Stomach (tissue), 9 donors: ENCODE measurements around the gene PODXL2. TPM values are rescaled to one million over a fixed set of nuclear protein-coding genes. Genes with fewer than 3 reads are reported as not detected.
A peak's percentile ranks its signal among the peaks of the same experiment; 100 is the strongest.

Experiments used
- DNase-seq, 2 donors: peaks; one replicate each; pipeline versions ENCODE4 v3.0.0 to v3.0.0-alpha.2; 2013 to 2019
- H3K27ac ChIP-seq, 5 donors: fragments of 200-600 bp in 4 of 5; sonication (generic) in 4 of 5; one replicate each; pipeline ENCODE4 v1.5.1; 2013 to 2019; ENCODE audit warnings: mild to moderate bottlenecking in 1 of 5, moderate library complexity in 1 of 5
- H3K27me3 ChIP-seq, 3 donors: fragments of 200-600 bp; sonication (generic); one replicate each; pipeline ENCODE4 v1.5.1; 2017 to 2019; ENCODE audit warnings: mixed run types in 1 of 3
- H3K36me3 ChIP-seq, 4 donors: fragments of 200-600 bp; sonication (generic); 1 replicate in 3 of 4; 2 replicates in 1 of 4; pipeline ENCODE4 v1.5.1; 2016 to 2019
- H3K4me1 ChIP-seq, 4 donors: fragments of 200-600 bp; sonication (generic); one replicate each; pipeline ENCODE4 v1.5.1; 2016 to 2019
- H3K4me3 ChIP-seq, 4 donors: fragments of 200-600 bp; sonication (generic) in 3 of 4; one replicate each; pipeline ENCODE4 v1.5.1; 2016 to 2019; ENCODE audit warnings: mild to moderate bottlenecking in 1 of 4
- H3K9me3 ChIP-seq, 4 donors: fragments of 200-600 bp; sonication (generic); one replicate each; pipeline ENCODE4 v1.5.1; 2016 to 2019
- EP300 ChIP-seq: sonication (generic); formaldehyde crosslinking; IDR thresholded peaks from one replicate; pipeline ENCODE4 v1.6.1; 2017; ENCODE audit warnings: antibody characterized with exemption
- POLR2A ChIP-seq, 4 donors: fragments of 450-650 bp; IDR thresholded peaks; one replicate each; pipeline ENCODE4 v1.6.1; 2016; ENCODE audit warnings: antibody characterized with exemption in 4 of 4, control low read depth in 2 of 4, mild to moderate bottlenecking in 1 of 4, moderate library complexity in 1 of 4
- POLR2AphosphoS5 ChIP-seq, 3 donors: sonication (generic); formaldehyde crosslinking; IDR thresholded peaks; one replicate each; pipeline ENCODE4 v1.6.1; 2016; ENCODE audit warnings: antibody characterized with exemption in 3 of 3
- WGBS, 5 donors: extraction: QIAGEN DNeasy Blood & Tissue Kit in 3 of 5; methylation state at CpG; one replicate each; pipeline versions ENCODE4 v1.1.5 to v1.1.7; 2013 to 2018; 5-methylcytosine and 5-hydroxymethylcytosine counted together
- intact Hi-C: fragments of 100-400 bp; cut with DNase I; formaldehyde crosslinking; loops from one replicate; pipeline ENCODE4 v1.15.1; 2023; ENCODE audit warnings: low total_unique reads
- polyA plus RNA-seq, 3 donors: library from polyadenylated mRNA; stranded (reverse); fragments of 200-250 nt; gene quantifications; one replicate each; pipeline ENCODE4 v1.2.3, GENCODE V29; 2013
- total RNA-seq, 5 donors: library from RNA; depleted of rRNA; stranded (reverse); fragments of >200 nt; gene quantifications; one replicate each; pipeline versions ENCODE4 v1.1.0 to v1.2.3, GENCODE V29; 2014 to 2016
- TF ChIP-seq, protein P1 (sequence below), 7 experiments: fragments of 450-650 bp in 4 of 7; fragments of 200-600 bp in 3 of 7; sonication (generic) in 3 of 7; IDR thresholded peaks; one replicate each; pipeline ENCODE4 v1.5.1; 2016 to 2019; ENCODE audit warnings: antibody characterized with exemption in 7 of 7, control low read depth in 2 of 7, mild to moderate bottlenecking in 1 of 7
- donor health status: healthy with polysubstance abuse.
- donor health status: Bipolar disorder and iron deficiency.
- donor health status: healthy.

PODXL2 gene
- total and polyA plus RNA-seq, 8 donors: 5.3 to 50.9 (median 12.1) TPM

DNA sequence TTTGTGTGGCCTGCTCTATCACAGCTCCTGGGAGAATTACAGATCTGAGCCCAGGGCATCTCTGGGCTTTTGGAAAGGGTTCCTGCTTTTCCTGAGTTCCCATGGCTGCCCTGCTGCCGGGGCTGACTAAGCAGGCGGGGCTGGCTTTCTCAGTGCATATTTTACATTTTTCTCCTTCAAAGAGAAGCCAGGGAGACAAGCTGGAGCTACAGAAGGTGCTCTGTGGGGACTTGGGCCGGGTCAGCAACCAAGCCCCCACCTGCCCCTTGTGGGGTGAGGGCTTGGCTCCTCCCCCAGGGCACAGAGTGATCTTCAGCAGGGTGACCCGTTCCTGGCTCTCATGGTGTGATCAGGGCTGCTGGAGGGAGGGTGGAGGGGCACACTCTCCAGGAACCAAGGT, 61.1 kb downstream of the PODXL2 start:
- DNase-seq: no peak
- TF ChIP-seq POLR2A (IDR thresholded peaks at IDR 0.05) (no peak), POLR2AphosphoS5 (IDR thresholded peaks at IDR 0.05) (no peak), EP300 (no peak)
- TF ChIP-seq, protein P1, sequence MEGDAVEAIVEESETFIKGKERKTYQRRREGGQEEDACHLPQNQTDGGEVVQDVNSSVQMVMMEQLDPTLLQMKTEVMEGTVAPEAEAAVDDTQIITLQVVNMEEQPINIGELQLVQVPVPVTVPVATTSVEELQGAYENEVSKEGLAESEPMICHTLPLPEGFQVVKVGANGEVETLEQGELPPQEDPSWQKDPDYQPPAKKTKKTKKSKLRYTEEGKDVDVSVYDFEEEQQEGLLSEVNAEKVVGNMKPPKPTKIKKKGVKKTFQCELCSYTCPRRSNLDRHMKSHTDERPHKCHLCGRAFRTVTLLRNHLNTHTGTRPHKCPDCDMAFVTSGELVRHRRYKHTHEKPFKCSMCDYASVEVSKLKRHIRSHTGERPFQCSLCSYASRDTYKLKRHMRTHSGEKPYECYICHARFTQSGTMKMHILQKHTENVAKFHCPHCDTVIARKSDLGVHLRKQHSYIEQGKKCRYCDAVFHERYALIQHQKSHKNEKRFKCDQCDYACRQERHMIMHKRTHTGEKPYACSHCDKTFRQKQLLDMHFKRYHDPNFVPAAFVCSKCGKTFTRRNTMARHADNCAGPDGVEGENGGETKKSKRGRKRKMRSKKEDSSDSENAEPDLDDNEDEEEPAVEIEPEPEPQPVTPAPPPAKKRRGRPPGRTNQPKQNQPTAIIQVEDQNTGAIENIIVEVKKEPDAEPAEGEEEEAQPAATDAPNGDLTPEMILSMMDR (IDR thresholded peaks at IDR 0.05): no peak
- intact Hi-C loops: loop anchor here (10.0 kb wide), 1 partner anchor 135 kb away; the partner anchor contains the start of gene MGLL

DNA sequence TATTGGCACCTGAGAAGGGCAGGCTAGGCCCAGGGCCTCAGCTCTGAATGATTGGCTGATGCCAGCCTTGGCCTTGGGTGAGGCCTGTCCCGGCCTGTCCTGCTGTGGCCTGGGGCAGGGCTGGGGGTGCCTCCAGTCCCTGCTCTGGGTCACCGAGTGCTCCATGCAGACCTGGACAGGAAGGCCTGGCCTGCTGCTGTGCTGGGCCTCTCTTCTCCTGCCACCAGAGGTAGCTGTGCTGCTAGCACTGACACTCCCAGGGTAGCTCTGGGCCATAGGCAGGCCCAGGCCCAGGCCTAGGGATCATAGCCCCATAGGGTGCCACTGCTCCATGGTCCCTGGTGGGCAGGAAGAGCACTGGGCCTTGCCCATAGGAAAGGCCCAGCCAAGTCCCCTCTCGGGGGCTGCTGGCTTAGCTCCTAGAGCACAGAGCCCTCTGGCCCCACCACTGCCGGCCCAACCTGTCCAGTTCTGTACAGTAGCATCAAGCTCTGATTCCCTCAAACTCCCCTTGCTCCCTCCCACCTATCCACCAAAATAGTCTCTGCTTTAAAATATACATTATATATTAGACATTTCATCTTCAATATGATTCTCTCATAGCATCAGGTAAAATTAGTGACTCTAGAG, 62.0 kb downstream of the PODXL2 start:
- H3K4me1 ChIP-seq: peaks cover 0 to 39% (median 17%) of the 10 kb centered on the region in 4 donors
- H3K36me3 ChIP-seq: peaks cover 0 to 33% (median 17%) of the 10 kb centered on the region in 4 donors
- H3K9me3 ChIP-seq: no peaks in the 10 kb centered on the region
- H3K27ac ChIP-seq: peak overlapping the region in 3 of 5 donors; percentile 39 to 76 (median 61)
- intact Hi-C loops: loop anchor here (10.0 kb wide), 1 partner anchor 134 kb away; the partner anchor contains the start of gene MGLL
- H3K27me3 ChIP-seq: no peaks in the 10 kb centered on the region
- H3K4me3 ChIP-seq: no peak overlapping the region
- DNase-seq: peak; percentile 47 to 80
- WGBS, 5 donors: 52 to 82% (median 69%) methylated on average over 3 to 4 of the region's 4 CpGs
- no peak for TF ChIP-seq EP300
- no peak for TF ChIP-seq POLR2AphosphoS5 (IDR thresholded peaks at IDR 0.05)
- TF ChIP-seq, protein P1 (IDR thresholded peaks at IDR 0.05): peak in 5 of 7 experiments; percentile 40 to 59 (median 42)

More for the DNA sequence above, 61.1 kb downstream of the PODXL2 start:
- H3K27me3 ChIP-seq: no peaks in the 10 kb centered on the region
- H3K36me3 ChIP-seq: peaks cover 0 to 33% (median 17%) of the 10 kb centered on the region in 4 donors
- H3K4me3 ChIP-seq: no peak overlapping the region
- WGBS, 5 donors: 47 to 77% (median 62%) methylated on average over 4 of the region's 4 CpGs
- H3K27ac ChIP-seq: peak overlapping the region in 3 of 5 donors; percentile 45 to 76 (median 61)
- H3K9me3 ChIP-seq: no peaks in the 10 kb centered on the region
- H3K4me1 ChIP-seq: peaks cover 0 to 37% (median 15%) of the 10 kb centered on the region in 4 donors

DNA sequence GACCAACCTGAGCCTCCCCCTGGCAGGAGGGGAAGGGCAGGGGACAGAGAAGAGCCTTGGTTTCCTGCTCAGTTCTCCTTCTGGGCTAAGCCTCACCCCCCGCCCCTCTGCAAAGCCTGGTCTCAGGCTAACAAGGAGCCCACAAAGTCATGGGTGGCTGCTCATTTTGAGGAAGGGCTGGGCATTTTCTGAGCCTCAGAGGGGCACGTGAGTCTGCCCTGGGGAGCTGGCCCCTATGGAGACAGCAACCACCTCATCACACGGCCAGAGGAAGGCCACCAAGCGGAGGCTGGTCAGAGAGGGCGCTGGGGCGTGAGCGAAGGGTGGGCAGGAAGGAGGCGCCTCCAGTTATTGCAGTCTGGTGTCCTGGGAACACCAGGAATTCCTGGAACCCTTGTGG, 62.5 kb downstream of the PODXL2 start:
- peaks cover 2 to 45% (median 22%) of the 10 kb centered on the region in 4 donors for H3K4me1 ChIP-seq
- H3K36me3 ChIP-seq: peaks cover 0 to 33% (median 17%) of the 10 kb centered on the region in 4 donors
- intact Hi-C loops: loop anchor here (10.0 kb wide), 1 partner anchor 133 kb away; the partner anchor contains the start of gene MGLL
- H3K27me3 ChIP-seq: no peaks in the 10 kb centered on the region
- no peak overlapping the region for H3K4me3 ChIP-seq
- no peak for DNase-seq
- no peaks in the 10 kb centered on the region for H3K9me3 ChIP-seq
- H3K27ac ChIP-seq: peak overlapping the region in 1 of 5 donors; percentile 76
- no peak for TF ChIP-seq POLR2AphosphoS5 (IDR thresholded peaks at IDR 0.05)
- no peak for TF ChIP-seq EP300
- TF ChIP-seq, protein P1 (IDR thresholded peaks at IDR 0.05): no peak
- TF ChIP-seq POLR2A (IDR thresholded peaks at IDR 0.05): no peak
- 87 to 93% (median 91%) methylated on average over 8 of the region's 8 CpGs for WGBS, 5 donors

DNA sequence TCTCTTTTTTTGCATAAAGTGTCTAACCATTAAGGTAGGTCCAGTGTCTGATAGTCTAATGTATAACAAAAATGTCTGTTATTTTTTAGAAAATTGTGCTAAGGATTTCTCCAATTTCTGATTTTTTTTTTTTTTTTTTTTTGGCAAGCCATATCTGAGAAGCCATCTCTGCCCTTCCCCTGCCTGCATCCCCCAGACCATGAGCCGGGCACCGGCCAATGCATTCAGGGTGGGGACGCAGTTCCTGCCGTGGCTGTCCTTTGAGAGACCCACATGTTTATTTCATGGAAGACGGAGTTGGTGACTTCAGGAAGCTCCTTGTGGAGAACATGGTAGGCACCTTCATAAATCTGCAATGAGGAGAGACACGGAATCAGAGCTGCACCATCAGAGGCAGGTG, 63.0 kb downstream of the PODXL2 start:
- no peaks in the 10 kb centered on the region for H3K9me3 ChIP-seq
- intact Hi-C loops: loop anchor here (10.0 kb wide), 1 partner anchor 133 kb away; the partner anchor contains the start of gene MGLL
- no peak for DNase-seq
- no peak overlapping the region for H3K4me3 ChIP-seq
- TF ChIP-seq, protein P1 (IDR thresholded peaks at IDR 0.05): no peak
- TF ChIP-seq EP300 (no peak), POLR2AphosphoS5 (IDR thresholded peaks at IDR 0.05) (no peak), POLR2A (IDR thresholded peaks at IDR 0.05) (no peak)
- H3K4me1 ChIP-seq: peaks cover 7 to 50% (median 27%) of the 10 kb centered on the region in 4 donors
- peaks cover 0 to 33% (median 17%) of the 10 kb centered on the region in 4 donors for H3K36me3 ChIP-seq
- 92 to 97% (median 94%) methylated on average over 6 of the region's 6 CpGs for WGBS, 5 donors
- no peaks in the 10 kb centered on the region for H3K27me3 ChIP-seq
- H3K27ac ChIP-seq: no peak overlapping the region
